Neutrophil (primary cell): ENCODE measurements around the gene OLA1.

Source experiments
- H3K27ac ChIP-seq: fragments of 200-600 bp; sonication (generic); 2 replicates; pipeline ENCODE4 v1.5.1; 2016; ENCODE audit warnings: mild to moderate bottlenecking, moderate library complexity
- H3K27me3 ChIP-seq: fragments of 200-600 bp; sonication (generic); 2 replicates; pipeline ENCODE4 v1.6.0; 2016; ENCODE audit warnings: mild to moderate bottlenecking
- H3K36me3 ChIP-seq: fragments of 200-600 bp; sonication (generic); 2 replicates; pipeline ENCODE4 v1.5.1; 2017
- H3K4me1 ChIP-seq, 2 experiments: fragments of 200-600 bp in 1 of 2; sonication (generic) in 1 of 2; 1 replicate in 1 of 2; 2 replicates in 1 of 2; pipeline versions ENCODE4 v1.5.1 to v1.6.1; 2013 to 2016; ENCODE audit warnings: low read depth in 1 of 2, low read length in 1 of 2, mild to moderate bottlenecking in 1 of 2, moderate library complexity in 1 of 2; ENCODE audit not compliant: control insufficient read depth in 1 of 2, insufficient read depth in 1 of 2
- H3K4me3 ChIP-seq, 2 experiments: fragments of 200-600 bp in 1 of 2; sonication (generic) in 1 of 2; 1 replicate in 1 of 2; 2 replicates in 1 of 2; pipeline ENCODE4 v1.5.1; 2013 to 2016; ENCODE audit warnings: low read depth in 1 of 2, low read length in 1 of 2, mild to moderate bottlenecking in 1 of 2, moderate library complexity in 1 of 2
- H3K9me3 ChIP-seq: fragments of 200-600 bp; sonication (generic); 2 replicates; pipeline ENCODE4 v1.5.1; 2016
- CTCF ChIP-seq: fragments of 200-600 bp; sonication (generic); IDR thresholded peaks from 2 replicates; pipeline ENCODE4 v1.5.1; 2016; ENCODE audit warnings: antibody characterized with exemption

The OLA1 gene

GRCh38 chr2:174224665-174225288, 23.6 kb downstream of the OLA1 start:
- H3K36me3 ChIP-seq: peaks cover 6% of the 10 kb centered on the region
- no peak overlapping the region for H3K27ac ChIP-seq
- H3K9me3 ChIP-seq: no peaks in the 10 kb centered on the region
- H3K27me3 ChIP-seq: no peaks in the 10 kb centered on the region
- TF ChIP-seq CTCF: no peak
- H3K4me1 ChIP-seq: no peaks in the 10 kb centered on the region
- H3K4me3 ChIP-seq: no peak overlapping the region

- H3K27me3 ChIP-seq: no peaks in the 10 kb centered on the region
- H3K36me3 ChIP-seq: peaks cover 6% of the 10 kb centered on the region
- no peak overlapping the region for H3K4me3 ChIP-seq
- TF ChIP-seq CTCF: no peak
- H3K4me1 ChIP-seq: no peaks in the 10 kb centered on the region
- H3K9me3 ChIP-seq: no peaks in the 10 kb centered on the region
- H3K27ac ChIP-seq: no peak overlapping the region
Observed at GRCh38 chr2:174224125-174224524, 24.2 kb downstream of the OLA1 start.

GRCh38 chr2:174223388-174223787, 24.9 kb downstream of the OLA1 start:
- no peaks in the 10 kb centered on the region for H3K27me3 ChIP-seq
- H3K36me3 ChIP-seq: peaks cover 6% of the 10 kb centered on the region

GRCh38 chr2:174222154-174222553, 26.2 kb downstream of the OLA1 start:
- no peak for TF ChIP-seq CTCF
- H3K27ac ChIP-seq: no peak overlapping the region
- no peaks in the 10 kb centered on the region for H3K9me3 ChIP-seq
- peaks cover 6% of the 10 kb centered on the region for H3K36me3 ChIP-seq
- H3K4me1 ChIP-seq: no peaks in the 10 kb centered on the region
- no peaks in the 10 kb centered on the region for H3K27me3 ChIP-seq
- no peak overlapping the region for H3K4me3 ChIP-seq

More at GRCh38 chr2:174223388-174223787, 24.9 kb downstream of the OLA1 start:
- H3K4me3 ChIP-seq: no peak overlapping the region
- no peaks in the 10 kb centered on the region for H3K9me3 ChIP-seq
- TF ChIP-seq CTCF: no peak
- H3K27ac ChIP-seq: no peak overlapping the region
- H3K4me1 ChIP-seq: no peaks in the 10 kb centered on the region

GRCh38 chr2:174219321-174219720, 29.0 kb downstream of the OLA1 start:
- Histone ChIP-seq H3K27me3 (no peaks in the 10 kb centered on the region), H3K36me3 (peaks cover 3% of the 10 kb centered on the region), H3K4me3 (no peak overlapping the region), H3K4me1 (no peaks in the 10 kb centered on the region), H3K9me3 (no peaks in the 10 kb centered on the region), H3K27ac (no peak overlapping the region)
- no peak for TF ChIP-seq CTCF

- Histone ChIP-seq H3K4me1 (no peaks in the 10 kb centered on the region), H3K9me3 (no peaks in the 10 kb centered on the region), H3K27me3 (no peaks in the 10 kb centered on the region), H3K36me3 (peaks cover 3% of the 10 kb centered on the region), H3K4me3 (no peak overlapping the region), H3K27ac (no peak overlapping the region)
- TF ChIP-seq CTCF: no peak
Observed at GRCh38 chr2:174218773-174219172, 29.6 kb downstream of the OLA1 start.
